ENCODE results near the gene XRCC1.

The XRCC1 gene

DNA sequence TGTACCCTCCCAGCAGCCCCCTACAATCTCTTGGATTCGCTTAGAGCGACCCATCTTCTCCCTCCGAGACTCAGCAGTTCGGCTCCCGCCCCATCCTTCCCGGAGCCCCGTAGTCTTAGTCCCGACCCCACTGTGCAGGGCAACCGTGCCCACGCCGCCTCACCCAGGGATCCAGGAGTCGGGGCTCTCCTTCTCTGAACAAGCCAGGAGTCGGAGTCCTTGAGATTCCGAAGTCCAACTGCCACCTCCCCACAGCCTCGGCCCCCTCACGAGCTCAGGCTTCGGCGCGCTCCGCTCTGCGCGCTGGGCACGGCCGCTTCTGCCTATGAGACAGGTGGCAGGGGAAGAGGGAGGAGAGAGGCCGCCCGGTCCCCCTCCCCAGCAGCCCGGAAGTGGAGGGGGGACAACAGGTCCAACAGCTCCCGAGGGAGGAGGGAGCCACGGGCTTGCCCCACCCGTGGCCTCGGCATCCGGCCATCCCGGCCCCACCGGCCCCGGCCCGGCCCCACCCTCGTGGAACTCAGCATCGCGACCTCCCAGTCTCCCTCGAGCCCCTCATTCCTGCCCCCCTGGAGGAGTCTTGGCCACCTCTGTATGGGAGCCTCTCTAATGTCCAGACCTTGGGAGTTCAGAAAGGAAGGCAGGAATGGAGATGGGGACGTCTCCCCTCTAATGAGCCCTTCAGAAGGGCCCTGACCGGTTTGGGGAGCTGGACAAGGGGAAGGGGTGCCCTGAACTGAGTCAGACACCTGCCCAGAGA is 70.7 kb downstream of the XRCC1 start, which contains the start of gene PHLDB3:
PHLDB3 (minus strand) TSS at position 321 of the 760 bp plus-strand sequence. CDS start 628 bp downstream, outside the sequence.
- Histone ChIP-seq H3K36me3 (ENCODE audit: control insufficient read depth in 2 of 2, insufficient read depth in 1 of 2, low read length in 2 of 2) (peaks cover 12 to 24% of the 10 kb centered on the region in 2 experiments; a peak in 2 of 3 replicates), H3K4me3 (ENCODE audit: low read depth, low read length) (peak within 1 kb of the TSS; percentile 78), H3K9me3 (ENCODE audit: control insufficient read depth, insufficient read depth, low read depth, low read length) (no peaks in the 10 kb centered on the region), H3K27ac (ENCODE audit: extremely low read depth, low read depth, low read length) (peak within 1 kb of the TSS; percentile 77), H3K4me1 (ENCODE audit: control insufficient read depth, insufficient read depth, low read length) (peaks cover 15% of the 10 kb centered on the region; the same call in 1 of the 2 replicates)
- ChIA-PET CTCF (interaction anchor here (0.6 to 11.9 kb wide), 16 partner anchors 9 to 1654 kb away, joined by 3 to 97 read pairs (median 5); no protein-coding TSS in a partner anchor), POLR2A (interaction anchor here (0.9 to 2.2 kb wide), 21 partner anchors 9 to 164 kb away, joined by 3 to 22 read pairs (median 7); partner anchors contain the start of genes IRGQ, ZNF575 and ZNF576)
- TF ChIP-seq ZNF558 (tag by site-specific recombination; IDR thresholded peaks at IDR 0.05) (no peak), ELK4 (IDR thresholded peaks at IDR 0.05; ENCODE audit: borderline replicate concordance, low read depth, low read length) (no peak), ZNF280D (tag by site-specific recombination; IDR thresholded peaks at IDR 0.05) (0 out of 2 replicates have a peak, but pooled peaks have one; percentile 6), ZNF433 (tag by site-specific recombination; IDR thresholded peaks at IDR 0.05; ENCODE audit: low read depth) (no peak), ZSCAN16 (tag by site-specific recombination; IDR thresholded peaks at IDR 0.05) (no peak), BCL11B (tag by site-specific recombination; IDR thresholded peaks at IDR 0.05; ENCODE audit: low read depth) (0 out of 2 replicates have a peak, but pooled peaks have one; percentile 19), ZFP41 (tag by site-specific recombination; IDR thresholded peaks at IDR 0.05; ENCODE audit: borderline replicate concordance) (no peak), ZNF248 (tag by site-specific recombination; IDR thresholded peaks at IDR 0.05) (no peak), KLF17 (tag by site-specific recombination; IDR thresholded peaks at IDR 0.05) (peak; percentile 76), KLF9 (tag by site-specific recombination; IDR thresholded peaks at IDR 0.05; ENCODE audit: low read depth) (peak; percentile 17; the same call in 1 of the 2 replicates), ZNF701 (tag by site-specific recombination; IDR thresholded peaks at IDR 0.05) (no peak), ZBTB1 (tag by site-specific recombination; IDR thresholded peaks at IDR 0.05) (no peak), ZNF658 (tag by site-specific recombination; IDR thresholded peaks at IDR 0.05) (no peak), ZNF76 (tag by site-specific recombination; IDR thresholded peaks at IDR 0.05; ENCODE audit: borderline replicate concordance, low read depth) (0 out of 2 replicates have a peak, but pooled peaks have one; percentile 6), YY1 (tag by site-specific recombination; IDR thresholded peaks at IDR 0.05) (no peak), ZBTB48 (tag by site-specific recombination; IDR thresholded peaks at IDR 0.05) (peak; percentile 53), ZNF548 (tag by site-specific recombination; IDR thresholded peaks at IDR 0.05) (no peak), ZNF747 (tag by site-specific recombination; IDR thresholded peaks at IDR 0.05) (no peak), ZBTB11 (tag by site-specific recombination; conservative IDR thresholded peaks at IDR 0.05; ENCODE audit: low read depth) (peak; percentile 88)
- TF ChIP-seq, protein P1, sequence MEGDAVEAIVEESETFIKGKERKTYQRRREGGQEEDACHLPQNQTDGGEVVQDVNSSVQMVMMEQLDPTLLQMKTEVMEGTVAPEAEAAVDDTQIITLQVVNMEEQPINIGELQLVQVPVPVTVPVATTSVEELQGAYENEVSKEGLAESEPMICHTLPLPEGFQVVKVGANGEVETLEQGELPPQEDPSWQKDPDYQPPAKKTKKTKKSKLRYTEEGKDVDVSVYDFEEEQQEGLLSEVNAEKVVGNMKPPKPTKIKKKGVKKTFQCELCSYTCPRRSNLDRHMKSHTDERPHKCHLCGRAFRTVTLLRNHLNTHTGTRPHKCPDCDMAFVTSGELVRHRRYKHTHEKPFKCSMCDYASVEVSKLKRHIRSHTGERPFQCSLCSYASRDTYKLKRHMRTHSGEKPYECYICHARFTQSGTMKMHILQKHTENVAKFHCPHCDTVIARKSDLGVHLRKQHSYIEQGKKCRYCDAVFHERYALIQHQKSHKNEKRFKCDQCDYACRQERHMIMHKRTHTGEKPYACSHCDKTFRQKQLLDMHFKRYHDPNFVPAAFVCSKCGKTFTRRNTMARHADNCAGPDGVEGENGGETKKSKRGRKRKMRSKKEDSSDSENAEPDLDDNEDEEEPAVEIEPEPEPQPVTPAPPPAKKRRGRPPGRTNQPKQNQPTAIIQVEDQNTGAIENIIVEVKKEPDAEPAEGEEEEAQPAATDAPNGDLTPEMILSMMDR (tag by site-specific recombination; IDR thresholded peaks at IDR 0.05), result peak; percentile 2; the same call in 1 of the 2 replicates

Data from HEK293 (cell line).